Measurements from ENCODE around the gene IL20RA.

IL20RA gene

DNA sequence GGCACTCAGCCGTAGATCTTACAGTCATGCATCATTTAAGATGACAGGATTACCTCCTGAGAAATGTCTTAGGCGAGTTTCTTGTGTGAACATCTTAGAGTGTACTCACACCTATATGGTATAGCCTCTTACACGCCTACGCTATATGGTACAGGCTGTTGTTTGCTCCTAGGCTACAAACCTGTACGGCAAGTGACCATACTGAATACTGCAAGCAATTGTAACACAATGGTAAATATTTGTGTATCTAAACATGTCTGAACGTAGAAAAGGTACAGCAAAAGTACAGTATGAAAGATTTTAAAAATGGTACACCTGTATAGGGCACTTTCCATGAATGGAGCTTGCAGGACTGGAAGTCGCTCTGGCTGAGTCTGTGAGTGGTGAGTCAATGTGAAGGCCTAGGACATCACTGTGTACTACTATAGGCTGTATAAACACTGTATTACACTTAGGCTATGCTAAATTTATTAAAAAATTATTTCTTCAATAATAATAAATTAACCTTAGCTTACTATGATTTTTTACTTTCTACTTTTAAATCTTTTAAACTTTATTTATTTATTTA, 541 bp upstream of the IL20RA start:
- no peak for TF ChIP-seq CTCF (IDR thresholded peaks at IDR 0.05; ENCODE audit: low read depth, low read length, missing control alignments)
- no peak overlapping the region for H3K4me3 ChIP-seq (ENCODE audit: low read depth, low read length)
- DNase-seq (ENCODE audit: low read depth): no peak

DNA sequence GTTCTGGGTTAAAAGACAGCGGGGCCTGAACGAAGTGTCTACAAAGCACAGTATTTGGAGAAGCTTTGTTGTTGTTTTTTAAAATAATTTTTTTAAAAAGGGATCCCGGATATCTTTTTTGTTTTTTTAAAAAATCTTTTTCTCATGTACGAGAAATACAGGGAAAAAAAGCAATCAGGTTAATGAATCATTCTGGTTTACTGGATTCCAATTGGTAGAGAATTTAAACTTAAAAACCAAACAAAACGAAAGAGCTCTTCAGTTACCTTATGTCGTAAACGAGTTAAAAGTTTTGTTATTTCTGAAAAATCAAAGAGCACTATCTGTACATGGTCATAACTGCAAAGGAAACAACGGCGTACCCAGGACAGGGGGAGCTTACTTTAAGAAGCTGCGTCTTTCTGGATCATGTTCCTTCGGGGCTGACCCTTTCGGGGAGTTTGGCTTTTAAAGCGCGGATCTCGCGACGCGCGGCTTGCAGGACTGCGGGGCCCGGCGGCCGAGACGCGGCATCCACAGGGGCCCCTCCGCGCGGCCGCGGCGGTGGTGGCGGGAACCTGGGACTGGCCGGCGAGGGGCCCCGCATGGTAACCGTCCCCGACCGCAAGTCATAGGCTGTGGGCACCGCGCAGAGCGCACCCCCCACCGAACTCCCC, 927 bp downstream of the IL20RA start:
- DNase-seq (ENCODE audit: low read depth): no peak
- peak overlapping the region; percentile 72 for H3K4me3 ChIP-seq (ENCODE audit: low read depth, low read length)

DNA sequence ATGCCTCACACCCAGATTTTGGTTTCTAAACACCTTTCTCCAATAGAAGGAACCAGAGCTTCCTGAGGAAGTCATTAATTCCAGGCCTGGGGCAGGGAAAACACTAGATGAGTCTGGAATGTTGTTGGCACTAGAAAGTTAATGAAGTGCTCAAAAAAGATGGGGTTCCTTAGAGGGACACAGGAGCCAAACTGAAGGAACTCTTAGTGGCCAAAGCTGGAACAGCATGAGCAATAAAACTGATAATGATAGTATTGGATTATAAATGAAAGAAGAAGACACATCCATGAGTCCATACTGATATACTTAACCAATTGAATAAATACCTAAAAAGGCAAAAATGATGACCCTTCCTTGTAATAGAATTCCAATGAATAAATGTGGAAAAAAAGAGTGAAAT, 4.4 kb downstream of the IL20RA start:
- no peak for DNase-seq (ENCODE audit: low read depth)
- TF ChIP-seq CTCF (IDR thresholded peaks at IDR 0.05; ENCODE audit: low read depth, low read length, missing control alignments): peak; percentile 17
- H3K4me3 ChIP-seq (ENCODE audit: low read depth, low read length): no peak overlapping the region

More for the DNA sequence above, 927 bp downstream of the IL20RA start:
- no peak for TF ChIP-seq CTCF (IDR thresholded peaks at IDR 0.05; ENCODE audit: low read depth, low read length, missing control alignments)

GRCh38 chr6:137039010-137039409, 5.8 kb downstream of the IL20RA start:
- no peak for TF ChIP-seq CTCF (IDR thresholded peaks at IDR 0.05; ENCODE audit: low read depth, low read length, missing control alignments)
- H3K4me3 ChIP-seq (ENCODE audit: low read depth, low read length): no peak overlapping the region
- DNase-seq (ENCODE audit: low read depth): no peak

DNA sequence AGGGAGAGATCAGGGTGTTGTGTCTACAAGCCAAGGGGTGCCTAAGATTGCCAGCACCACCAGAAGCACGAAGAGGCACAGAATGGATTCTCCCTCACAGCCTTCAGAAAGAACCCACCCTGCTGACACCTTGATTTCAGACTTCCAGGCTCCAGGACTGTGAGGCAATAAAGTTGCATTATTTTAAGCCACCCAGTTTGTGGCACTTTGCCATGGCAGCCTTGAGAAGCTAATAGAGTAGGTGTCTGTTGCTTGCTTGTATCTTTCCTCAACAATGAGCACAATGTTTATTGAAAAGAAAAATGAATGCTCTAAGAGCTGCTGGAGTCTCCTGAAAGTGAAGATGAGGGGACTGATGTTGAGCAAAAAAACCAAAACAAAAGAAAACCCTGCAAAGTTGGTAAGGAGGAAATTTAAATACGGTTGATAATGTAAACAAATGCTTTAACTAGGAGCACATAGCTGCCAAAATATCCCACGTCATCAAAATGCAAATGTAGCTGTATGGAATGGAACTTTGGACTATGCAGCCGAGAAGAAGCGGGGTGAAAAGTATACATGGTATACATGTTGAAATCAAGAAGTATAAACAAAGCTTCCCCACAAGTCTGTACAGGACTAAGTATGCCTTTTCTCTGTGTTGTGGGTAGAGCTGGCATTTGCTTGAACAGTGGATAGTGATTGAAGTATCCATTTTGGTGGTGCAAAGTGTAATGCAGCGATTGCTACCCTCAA, 8.0 kb downstream of the IL20RA start:
- TF ChIP-seq CTCF (IDR thresholded peaks at IDR 0.05; ENCODE audit: low read depth, low read length, missing control alignments): no peak
- no peak for DNase-seq (ENCODE audit: low read depth)
- H3K4me3 ChIP-seq (ENCODE audit: low read depth, low read length): no peak overlapping the region

DNA sequence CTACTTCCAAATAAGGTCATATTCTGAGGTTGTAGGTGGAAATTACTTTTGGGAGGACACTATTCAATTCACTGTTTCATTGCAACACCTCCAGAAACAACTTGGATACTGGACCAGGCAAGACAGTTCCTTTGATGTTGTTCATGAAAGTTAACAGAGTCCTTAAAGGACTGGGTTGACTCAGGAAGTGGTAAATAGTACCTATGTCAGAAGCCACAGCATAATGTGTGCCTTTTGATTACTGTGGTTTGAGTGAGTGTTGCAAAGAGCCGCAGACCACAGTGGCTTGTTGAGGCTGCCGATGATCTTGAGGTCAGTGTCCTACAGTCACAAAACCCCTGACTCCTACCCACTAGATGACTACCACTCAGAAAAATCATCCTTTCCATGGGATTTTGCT, 10.9 kb downstream of the IL20RA start:
- no peak for TF ChIP-seq CTCF (IDR thresholded peaks at IDR 0.05; ENCODE audit: low read depth, low read length, missing control alignments)
- no peak overlapping the region for H3K4me3 ChIP-seq (ENCODE audit: low read depth, low read length)
- DNase-seq (ENCODE audit: low read depth): peak; percentile 40

All from GM12864 (cell line).